Activated CD8-positive, alpha-beta memory T cell treated with anti-CD3 and anti-CD28 coated beads for 48 hours (primary cell): ENCODE results near the gene SHANK1.
"Not testable (repeated sequence)": the region's sequence is repeated elsewhere in the genome, so short reads cannot be mapped to it uniquely, and the experiment has no call there.

Experiments
- DNase-seq, 3 experiments: peaks; one replicate each; pipeline ENCODE4 v3.0.0-alpha.2; 2020; ENCODE audit warnings: low read depth in 2 of 3, low spot score in 2 of 3

Gene SHANK1

GRCh38 chr19:50719566-50719965 lies at the start of gene SHANK1:
Gene SHANK1, minus strand, starts transcription at chr19:50719802. Its CDS starts 2,883 bp downstream, at chr19:50716919.
- DNase-seq: no peak

- no peak for DNase-seq
These were observed 48.7 kb upstream of the SHANK1 start for GRCh38 chr19:50768277-50768676.

- not testable (repeated sequence) for DNase-seq
These were observed 47.7 kb upstream of the SHANK1 start for GRCh38 chr19:50767263-50767662.

GRCh38 chr19:50766746-50767145 lies 47.1 kb upstream of the SHANK1 start:
- DNase-seq: not testable (repeated sequence)

GRCh38 chr19:50764409-50764808 lies 44.8 kb upstream of the SHANK1 start:
- no peak for DNase-seq

- DNase-seq: not testable (repeated sequence)
These were observed 43.9 kb upstream of the SHANK1 start for GRCh38 chr19:50763521-50763920.

- not testable (repeated sequence) for DNase-seq
These were observed 41.9 kb upstream of the SHANK1 start for GRCh38 chr19:50761501-50761900.

GRCh38 chr19:50759886-50760285 lies 40.3 kb upstream of the SHANK1 start:
- no peak for DNase-seq

- DNase-seq: not testable (repeated sequence)
These were observed 39.5 kb upstream of the SHANK1 start for GRCh38 chr19:50759076-50759475.

GRCh38 chr19:50757624-50758023 lies 38.0 kb upstream of the SHANK1 start:
- DNase-seq: not testable (repeated sequence)

- not testable (repeated sequence) for DNase-seq
These were observed 36.6 kb upstream of the SHANK1 start for GRCh38 chr19:50756244-50756643.

- no peak for DNase-seq
These were observed 34.3 kb upstream of the SHANK1 start for GRCh38 chr19:50753879-50754278.

- DNase-seq: no peak
These were observed 30.4 kb upstream of the SHANK1 start for GRCh38 chr19:50750010-50750409.

GRCh38 chr19:50749490-50749889 lies 29.9 kb upstream of the SHANK1 start:
- DNase-seq: no peak

- DNase-seq: not testable (repeated sequence)
These were observed 27.5 kb upstream of the SHANK1 start for GRCh38 chr19:50747141-50747540.

GRCh38 chr19:50745221-50745620 lies 25.6 kb upstream of the SHANK1 start:
- no peak for DNase-seq

GRCh38 chr19:50743537-50743936 lies 23.9 kb upstream of the SHANK1 start:
- no peak for DNase-seq

GRCh38 chr19:50741179-50741933 lies 21.8 kb upstream of the SHANK1 start:
- DNase-seq: no peak

- no peak for DNase-seq
These were observed 20.4 kb upstream of the SHANK1 start for GRCh38 chr19:50739914-50740426.

- DNase-seq: no peak
These were observed 19.7 kb upstream of the SHANK1 start for GRCh38 chr19:50739132-50739913.

GRCh38 chr19:50736338-50736737 lies 16.7 kb upstream of the SHANK1 start:
- DNase-seq: no peak

- DNase-seq: no peak
These were observed 16.3 kb upstream of the SHANK1 start for GRCh38 chr19:50735869-50736268.
